HG03045 (cell line): ENCODE data around the gene HOXB6.

ENCODE experiments used
- ATAC-seq: cut with Tn5 transposase; IDR thresholded peaks from one replicate; pipeline ENCODE4 v1.9.1; 2021; ENCODE audit warnings: mild to moderate bottlenecking, moderate library complexity; ENCODE audit not compliant: unreplicated experiment

Gene HOXB6

DNA sequence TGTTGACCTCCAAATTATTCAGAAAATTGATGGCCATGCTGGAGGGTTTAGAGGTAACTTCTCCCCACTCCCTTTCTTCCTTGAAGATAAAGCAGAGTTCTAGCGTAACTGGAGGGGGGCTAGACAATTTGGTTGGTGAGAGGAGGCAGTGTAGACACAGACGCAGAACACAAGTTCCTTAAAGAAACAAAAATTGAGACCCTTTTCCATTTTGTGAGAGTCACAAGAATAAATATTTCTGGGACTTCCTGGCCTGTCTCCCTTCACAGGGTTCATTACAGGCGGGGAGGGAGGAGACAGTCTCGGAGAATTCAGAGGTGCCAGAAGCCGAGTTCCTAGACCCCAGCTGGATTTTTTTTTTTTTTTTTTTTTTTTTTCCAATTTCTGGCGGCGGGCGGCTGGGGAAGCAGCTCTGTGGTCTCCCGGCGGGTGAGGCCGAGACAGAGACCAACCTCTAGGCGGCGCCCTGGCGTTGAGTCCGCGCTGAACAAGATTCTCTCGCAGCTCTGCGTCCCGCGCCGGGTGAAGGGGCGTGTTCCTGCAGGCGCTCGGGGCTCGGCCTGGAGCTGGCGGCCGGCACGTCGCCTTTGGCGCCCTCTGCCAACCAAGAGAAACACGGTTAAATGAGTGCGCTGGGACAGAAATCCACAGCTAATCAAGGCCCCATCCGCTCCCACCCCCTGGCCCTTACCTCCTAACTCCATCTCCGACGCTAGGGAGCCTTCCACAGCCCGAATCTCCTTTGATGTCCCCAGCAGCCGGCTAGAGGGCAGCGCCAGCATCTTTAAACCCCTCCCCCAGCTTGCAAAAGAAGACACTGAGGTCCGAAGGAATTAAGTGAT lies 31.6 kb upstream of the HOXB6 start:
- ATAC-seq = peak; percentile 53

DNA sequence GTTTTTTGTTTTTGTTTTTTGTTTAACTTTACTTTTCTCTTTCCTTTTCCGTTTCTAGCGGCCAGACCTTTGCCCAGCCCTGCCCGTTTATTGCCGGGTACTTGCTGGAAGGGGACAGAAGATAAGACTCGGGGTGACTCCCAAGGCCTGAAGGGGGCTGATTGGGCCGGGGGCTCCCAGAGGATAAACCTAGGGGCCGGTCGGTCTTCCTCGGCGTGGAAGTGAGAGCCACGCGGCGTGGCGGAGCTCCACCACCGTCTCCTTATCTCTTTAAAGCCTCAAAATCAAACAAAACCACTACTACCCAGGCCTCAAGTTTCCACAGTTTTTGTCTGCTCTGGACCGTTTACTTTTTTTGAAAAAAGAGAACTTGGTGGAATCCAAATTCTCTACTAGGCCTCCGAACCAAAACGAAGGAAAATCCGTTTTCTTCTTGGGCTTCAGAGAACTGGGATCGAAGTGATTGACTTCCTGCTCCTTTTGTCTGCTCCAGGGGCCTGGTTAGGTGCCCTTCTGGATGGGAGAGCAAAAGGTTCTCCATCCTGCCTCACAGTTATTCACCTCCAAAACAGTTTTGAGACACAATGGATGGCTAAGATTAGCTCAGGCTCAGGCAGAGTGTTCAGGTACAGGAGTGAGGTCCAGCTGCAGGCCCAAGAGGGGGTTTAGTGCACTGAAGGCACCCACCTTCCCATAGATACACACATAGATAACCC lies 29.9 kb upstream of the HOXB6 start:
- no peak for ATAC-seq

GRCh38 chr17:48633266-48633677 lies 28.5 kb upstream of the HOXB6 start:
- no peak for ATAC-seq

DNA sequence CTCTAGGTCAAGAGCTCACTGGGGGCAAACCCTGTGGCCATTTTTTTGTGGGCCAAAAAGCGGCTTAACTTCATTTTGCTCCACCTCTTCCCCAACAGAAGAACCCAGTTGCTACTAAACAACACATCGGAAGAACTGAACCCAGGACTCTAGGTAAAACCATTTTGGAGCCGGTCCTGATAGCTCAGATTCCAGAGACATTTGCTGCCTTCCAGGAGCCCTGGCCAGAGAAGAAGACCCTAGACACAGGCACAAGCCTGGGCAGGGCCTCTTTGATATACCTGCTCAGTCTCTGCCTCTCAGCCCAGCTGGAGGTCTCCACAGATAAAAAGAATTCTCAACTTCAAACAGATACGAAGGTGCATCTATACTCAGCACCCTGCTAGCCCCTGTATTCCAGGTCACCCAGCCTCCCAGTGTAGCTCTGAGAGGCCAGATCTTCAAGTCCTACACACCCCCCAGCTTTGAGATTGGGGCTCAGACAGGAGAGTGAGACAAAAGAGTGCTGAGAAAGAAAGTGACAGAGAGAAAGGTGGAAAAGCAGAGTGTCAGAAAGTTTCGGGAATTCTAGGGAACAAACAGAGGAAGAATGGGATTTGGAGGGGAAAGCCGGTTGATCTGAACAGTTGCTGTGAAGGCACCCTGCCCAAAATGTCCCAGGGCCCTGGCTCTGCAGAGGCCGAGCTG lies 27.9 kb upstream of the HOXB6 start:
- ATAC-seq = no peak

DNA sequence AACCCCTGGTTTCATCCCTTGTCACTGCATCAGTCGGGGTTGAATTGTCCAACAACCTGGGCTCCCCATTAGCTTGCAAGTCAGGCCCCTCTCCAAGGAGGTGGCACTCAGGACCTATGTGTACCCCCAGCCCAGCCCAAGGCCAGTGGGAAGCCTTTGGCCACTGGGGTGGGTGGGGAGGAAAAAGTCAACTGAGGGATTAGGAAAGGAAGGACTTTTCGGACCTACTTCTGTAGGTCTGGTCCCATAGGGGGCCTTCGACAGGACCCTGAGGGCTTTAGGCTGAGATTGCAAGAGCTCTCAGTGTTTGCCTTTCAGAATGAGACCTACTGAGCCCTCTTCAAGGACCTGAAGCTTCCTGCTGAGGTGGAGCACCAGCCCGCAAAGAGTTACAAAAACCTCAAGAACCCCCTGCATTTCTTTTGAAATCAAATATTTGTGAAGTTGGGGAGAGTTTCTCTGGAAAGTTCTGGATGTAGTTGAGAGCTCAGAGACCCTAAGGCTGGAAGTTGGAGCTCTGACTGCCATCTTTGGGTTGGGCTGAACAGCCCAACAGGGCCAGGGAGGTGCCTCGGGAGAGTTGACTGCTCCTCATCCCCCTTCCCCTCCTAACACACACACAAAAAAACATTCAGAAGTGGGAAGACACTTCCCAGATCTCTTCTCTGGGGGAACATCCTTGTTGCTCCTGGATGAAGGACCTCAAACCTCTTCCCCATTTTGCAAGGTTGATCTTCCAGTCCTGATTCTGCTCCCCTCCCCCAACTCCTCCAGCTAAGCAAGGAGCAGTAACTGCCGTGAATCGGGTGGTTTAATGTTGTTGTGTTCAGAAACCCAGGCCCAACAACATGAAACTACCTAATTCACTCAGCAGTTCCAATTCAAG lies 27.1 kb upstream of the HOXB6 start:
- ATAC-seq = no peak

DNA sequence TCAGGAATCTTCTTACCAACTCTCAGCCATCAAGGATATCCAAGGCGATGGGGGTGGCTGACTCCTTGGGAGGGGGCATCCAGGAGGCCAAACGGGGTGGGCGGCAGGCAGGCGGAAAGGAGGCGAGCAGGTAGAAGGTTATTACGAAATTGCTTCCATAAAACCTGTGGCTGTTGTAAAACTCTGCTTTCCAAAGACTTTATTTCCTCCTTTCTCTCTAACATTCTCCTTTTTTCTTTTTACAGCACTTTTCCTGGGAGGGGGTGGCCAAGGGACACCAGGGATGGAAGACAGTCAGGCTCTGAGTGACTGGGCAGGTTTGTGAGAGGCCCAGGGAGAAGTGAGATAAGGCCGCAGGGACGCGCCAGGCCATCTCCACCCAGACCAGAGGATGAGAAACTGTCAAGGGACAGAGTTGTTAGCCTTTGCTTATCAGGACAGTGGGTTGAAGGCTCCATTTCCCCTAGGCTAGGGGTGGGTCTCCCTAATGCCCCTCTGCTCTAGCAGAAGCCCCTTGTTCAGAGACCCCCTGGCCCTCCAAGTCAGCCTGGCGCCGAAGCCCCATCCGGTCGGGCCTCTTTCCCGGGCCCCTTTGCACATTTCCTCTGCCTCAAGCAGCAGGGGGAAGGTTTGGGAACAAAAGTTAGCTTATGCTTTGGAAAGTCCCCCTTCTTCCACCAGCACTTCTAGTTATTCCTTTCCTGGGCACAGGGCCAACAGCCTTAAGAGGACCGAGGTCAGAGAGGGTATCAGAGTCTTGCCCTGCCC lies 26.3 kb upstream of the HOXB6 start:
- ATAC-seq = no peak

DNA sequence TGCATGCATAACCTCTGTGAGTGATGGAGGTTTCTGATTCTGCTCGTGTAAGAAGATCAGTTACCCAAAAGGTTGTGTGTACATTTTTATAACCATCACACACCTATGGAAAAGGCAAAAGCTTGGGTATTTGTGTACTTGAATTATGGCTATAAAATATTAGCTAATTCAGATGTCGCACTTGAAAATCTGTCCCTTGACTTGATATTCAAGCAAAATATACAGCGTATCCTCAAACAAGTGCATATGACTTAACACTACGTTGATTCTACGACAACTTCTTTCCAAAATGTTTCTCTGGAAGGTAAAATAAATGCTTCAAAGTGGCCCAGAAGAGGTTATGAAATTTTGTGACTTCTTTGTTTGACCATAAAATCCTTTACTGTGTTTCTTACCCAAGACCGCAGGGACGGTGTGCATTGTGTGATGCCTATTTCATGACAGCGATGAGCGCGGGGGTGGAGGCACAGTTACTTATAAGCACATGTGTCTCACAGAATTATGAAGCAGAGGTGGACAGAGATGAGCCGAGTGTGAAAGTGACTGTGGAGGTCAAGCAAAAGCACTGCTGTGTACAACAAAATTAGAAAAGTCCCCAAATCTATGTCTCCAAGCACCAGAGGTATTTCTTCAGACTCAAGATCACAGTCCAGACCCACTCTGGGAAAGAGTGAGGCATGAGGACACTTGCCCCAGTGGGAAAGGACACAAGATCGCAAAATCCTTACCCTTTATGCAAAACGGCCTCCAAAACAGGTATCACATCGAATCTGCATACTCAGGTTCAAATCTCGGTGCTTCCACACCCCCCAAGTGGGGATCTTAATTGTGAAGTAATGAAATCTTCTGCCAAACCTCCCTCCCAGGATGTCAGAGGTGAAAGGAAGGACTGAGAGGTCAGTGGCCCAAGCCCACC lies 25.5 kb upstream of the HOXB6 start:
- no peak for ATAC-seq

- ATAC-seq = no peak
Measured at GRCh38 chr17:48629411-48629759, 24.6 kb upstream of the HOXB6 start.

DNA sequence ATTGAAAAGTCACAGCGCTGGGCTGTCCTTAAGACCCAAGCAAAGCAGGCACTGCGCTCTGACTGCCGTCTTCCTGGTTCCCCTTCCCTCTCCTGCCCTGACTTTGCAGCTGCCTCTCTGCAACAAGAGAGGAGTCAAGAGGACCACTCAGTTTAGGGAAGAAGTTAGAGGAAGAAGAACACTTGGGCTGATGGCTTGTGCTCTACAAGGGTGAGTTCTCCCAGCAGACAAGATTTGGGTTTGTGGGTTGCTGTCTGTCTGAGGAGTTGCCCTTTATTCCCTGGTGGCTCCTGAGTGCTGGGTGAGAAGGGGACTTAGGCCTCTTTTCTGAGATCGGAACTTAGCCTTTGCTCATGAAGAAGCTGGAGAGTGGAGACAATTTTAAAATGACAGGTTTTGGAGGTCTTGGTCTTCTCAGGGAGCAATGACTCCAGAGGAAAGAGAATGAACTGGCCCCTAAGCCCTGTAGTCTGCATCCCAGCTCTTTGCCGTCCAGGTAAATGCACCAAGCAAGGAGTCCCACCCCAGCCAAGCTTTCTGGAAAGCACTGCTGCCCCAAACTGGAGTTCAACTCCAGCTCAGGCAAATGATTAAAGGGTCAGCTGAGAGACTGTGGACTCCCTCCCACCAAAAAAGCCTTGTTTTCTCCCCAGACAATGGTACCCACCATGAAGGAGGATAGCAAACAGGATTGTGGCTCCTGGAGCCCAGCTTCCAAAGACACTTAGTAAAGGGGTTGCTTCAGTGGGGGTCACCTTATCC lies 24.0 kb upstream of the HOXB6 start:
- no peak for ATAC-seq

GRCh38 chr17:48627623-48628521 lies 23.1 kb upstream of the HOXB6 start:
- ATAC-seq = no peak

- no peak for ATAC-seq
Measured at GRCh38 chr17:48627118-48627597, 22.4 kb upstream of the HOXB6 start.

- ATAC-seq = no peak
Measured at GRCh38 chr17:48626245-48627117, 21.7 kb upstream of the HOXB6 start, which contains the start of gene HOXB9. HOXB9 (minus strand) TSS chr17:48626358; CDS start chr17:48626269, 89 bp downstream.

DNA sequence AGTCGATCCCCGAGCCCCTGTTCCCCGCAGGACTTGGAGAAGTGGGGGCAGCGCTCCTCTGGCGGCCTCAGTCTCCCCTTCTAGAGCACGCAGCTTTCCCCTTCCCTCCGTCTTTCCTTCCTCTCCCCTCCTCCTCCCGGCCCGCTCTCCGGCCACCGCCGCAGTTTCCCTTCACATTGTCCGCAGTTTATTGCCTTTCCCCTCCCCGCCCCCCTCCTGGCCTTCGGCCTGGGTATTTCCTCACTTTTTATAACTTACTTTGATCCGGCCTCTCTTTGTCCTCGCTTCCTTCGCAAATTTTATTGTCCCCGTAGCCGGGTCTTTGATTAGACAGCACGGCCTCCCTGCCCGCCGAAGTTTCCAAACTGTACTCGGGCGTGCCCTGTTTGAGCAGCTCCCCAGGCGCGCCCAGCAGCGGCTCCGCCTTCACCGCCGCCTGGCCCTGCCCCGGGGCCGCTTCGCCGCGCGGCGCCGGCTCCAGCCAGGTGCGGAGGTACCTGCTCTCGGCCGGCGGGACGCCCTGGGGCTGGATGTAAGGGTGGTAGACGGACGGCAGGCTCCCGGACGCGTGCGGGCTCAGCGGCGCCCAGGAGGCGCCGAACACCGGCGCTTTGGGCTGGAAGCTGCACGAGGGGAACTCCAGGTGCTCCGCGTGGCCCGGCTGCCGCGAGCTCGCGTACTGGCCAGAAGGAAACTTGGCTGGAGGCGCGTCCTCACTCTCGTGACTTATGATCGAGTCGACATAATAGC lies 20.9 kb upstream of the HOXB6 start:
- ATAC-seq = no peak

DNA sequence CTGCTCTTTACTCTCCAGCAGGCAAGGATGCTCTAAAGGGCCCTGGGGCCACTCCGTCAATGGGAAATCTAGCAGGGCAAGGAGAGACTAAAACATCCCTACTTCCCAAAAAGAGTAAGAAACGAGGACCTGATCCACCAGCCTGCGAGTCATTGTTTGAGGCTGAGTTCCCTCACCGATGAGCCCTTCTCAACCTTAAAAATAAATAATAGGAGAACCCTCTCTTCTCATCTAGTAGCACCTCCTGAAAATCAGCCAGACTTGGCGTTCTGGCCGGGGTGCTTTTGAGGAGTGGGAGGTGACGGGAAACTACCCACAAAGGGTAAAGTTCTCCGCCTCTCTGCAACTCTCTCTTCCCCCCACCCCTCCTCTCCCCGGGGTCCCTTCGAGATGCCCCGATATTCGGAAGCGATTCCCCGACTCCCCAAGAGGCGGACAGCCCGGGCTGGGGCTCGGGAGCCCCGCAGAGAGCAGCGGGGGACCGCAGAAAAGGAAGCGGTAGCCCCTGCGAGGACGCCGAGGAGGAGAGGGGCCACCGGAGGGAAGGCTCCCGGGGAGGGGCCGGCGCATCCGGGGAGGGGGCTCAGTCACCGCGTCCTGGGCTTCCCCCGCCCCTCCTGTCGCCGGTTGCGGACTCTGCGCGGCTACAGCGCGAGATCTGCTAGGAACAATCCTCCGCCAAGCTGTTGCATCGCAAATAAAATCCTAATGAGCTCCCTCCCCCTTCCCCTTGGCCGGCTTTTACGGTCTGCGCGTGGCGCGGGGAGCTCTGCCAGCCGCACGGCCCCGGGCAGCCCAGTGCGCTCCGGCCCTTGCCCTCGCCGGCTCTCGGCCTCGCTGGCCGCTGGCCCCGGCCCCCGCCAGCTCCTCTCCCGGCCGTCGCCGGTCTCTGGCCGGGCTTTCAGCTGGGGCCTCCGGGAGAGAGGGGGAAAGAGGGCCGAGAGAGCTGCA lies 20.0 kb upstream of the HOXB6 start:
- no peak for ATAC-seq
